ENCODE data around the gene AK8. TPM values are rescaled to one million over a fixed set of nuclear protein-coding genes. Genes with fewer than 3 reads are reported as not detected.

AK8 gene
- total and polyA plus RNA-seq, 4 donors = 0.07 to 0.26 (median 0.11) TPM

DNA sequence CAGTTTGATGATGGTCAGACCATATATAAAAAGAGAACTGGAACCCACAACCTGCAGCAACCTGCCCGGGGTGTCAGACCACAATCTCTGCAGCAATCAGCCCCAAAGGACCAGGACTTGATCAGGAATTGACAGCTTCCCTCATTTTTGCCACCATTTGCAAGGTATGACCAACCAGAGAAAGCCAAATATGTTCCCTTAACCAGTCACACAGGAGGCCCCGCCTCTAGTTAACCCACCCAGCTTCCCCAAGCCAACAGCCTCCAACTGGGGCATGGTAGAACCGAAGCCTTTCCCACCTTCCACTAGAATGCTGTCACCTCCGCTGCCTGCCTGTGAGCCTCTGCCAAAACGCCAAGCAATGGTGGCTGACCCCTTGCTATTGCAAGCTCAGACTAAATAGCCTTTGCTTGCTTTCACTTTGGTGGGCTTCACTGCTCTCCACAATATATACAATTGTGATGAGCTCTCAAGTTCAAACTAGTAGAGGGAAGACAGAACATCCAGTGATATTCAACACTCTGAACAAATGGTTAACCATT lies 86.3 kb downstream of the AK8 start:
- Histone ChIP-seq H3K27me3 (ENCODE audit: control insufficient read depth in 4 of 4, insufficient read depth in 4 of 4, low read length in 3 of 4) (no peaks in the 10 kb centered on the region), H3K4me1 (ENCODE audit: control insufficient read depth in 4 of 4, insufficient read depth in 4 of 4, low read length in 3 of 4) (no peaks in the 10 kb centered on the region), H3K27ac (ENCODE audit: low read depth in 1 of 2, low read length in 2 of 2) (no peak overlapping the region), H3K9ac (ENCODE audit: low read depth in 1 of 2, low read length in 2 of 2) (no peak overlapping the region), H3K9me3 (ENCODE audit: control insufficient read depth in 4 of 4, low read length in 3 of 4) (peaks cover 0 to 5% (median 0%) of the 10 kb centered on the region in 4 donors), H3K36me3 (ENCODE audit: control insufficient read depth in 4 of 4, insufficient read depth in 3 of 4, low read depth in 1 of 4, low read length in 3 of 4) (no peaks in the 10 kb centered on the region), H3K4me3 (ENCODE audit: low read depth in 1 of 3, low read length in 3 of 3) (no peak overlapping the region)
- peak; percentile 27 for DNase-seq (ENCODE audit: low spot score)
- TF ChIP-seq RXRA (IDR thresholded peaks at IDR 0.05) (no peak), ZBTB33 (IDR thresholded peaks at IDR 0.05) (no peak), JUND (IDR thresholded peaks at IDR 0.05) (no peak), SP1 (IDR thresholded peaks at IDR 0.05) (no peak), MAX (IDR thresholded peaks at IDR 0.05) (no peak), ATF3 (IDR thresholded peaks at IDR 0.05) (no peak), YY1 (IDR thresholded peaks at IDR 0.05) (no peak), FOXA2 (IDR thresholded peaks at IDR 0.05) (no peak), GABPA (IDR thresholded peaks at IDR 0.05 in 1 of 2, conservative IDR thresholded peaks at IDR 0.05 in 1 of 2) (no peak), EGR1 (IDR thresholded peaks at IDR 0.05; ENCODE audit: low read depth in 2 of 2) (no peak), HNF4G (IDR thresholded peaks at IDR 0.05) (no peak)
- TF ChIP-seq, protein P1, sequence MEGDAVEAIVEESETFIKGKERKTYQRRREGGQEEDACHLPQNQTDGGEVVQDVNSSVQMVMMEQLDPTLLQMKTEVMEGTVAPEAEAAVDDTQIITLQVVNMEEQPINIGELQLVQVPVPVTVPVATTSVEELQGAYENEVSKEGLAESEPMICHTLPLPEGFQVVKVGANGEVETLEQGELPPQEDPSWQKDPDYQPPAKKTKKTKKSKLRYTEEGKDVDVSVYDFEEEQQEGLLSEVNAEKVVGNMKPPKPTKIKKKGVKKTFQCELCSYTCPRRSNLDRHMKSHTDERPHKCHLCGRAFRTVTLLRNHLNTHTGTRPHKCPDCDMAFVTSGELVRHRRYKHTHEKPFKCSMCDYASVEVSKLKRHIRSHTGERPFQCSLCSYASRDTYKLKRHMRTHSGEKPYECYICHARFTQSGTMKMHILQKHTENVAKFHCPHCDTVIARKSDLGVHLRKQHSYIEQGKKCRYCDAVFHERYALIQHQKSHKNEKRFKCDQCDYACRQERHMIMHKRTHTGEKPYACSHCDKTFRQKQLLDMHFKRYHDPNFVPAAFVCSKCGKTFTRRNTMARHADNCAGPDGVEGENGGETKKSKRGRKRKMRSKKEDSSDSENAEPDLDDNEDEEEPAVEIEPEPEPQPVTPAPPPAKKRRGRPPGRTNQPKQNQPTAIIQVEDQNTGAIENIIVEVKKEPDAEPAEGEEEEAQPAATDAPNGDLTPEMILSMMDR (IDR thresholded peaks at IDR 0.05; ENCODE audit: low read depth, low read length, missing input control) = no peak
- WGBS = 81% methylated on average over 5 of the region's 5 CpGs

- Histone ChIP-seq H3K27me3 (ENCODE audit: control insufficient read depth in 4 of 4, insufficient read depth in 4 of 4, low read length in 3 of 4) (no peaks in the 10 kb centered on the region), H3K9ac (ENCODE audit: low read depth in 1 of 2, low read length in 2 of 2) (no peak overlapping the region), H3K36me3 (ENCODE audit: control insufficient read depth in 4 of 4, insufficient read depth in 3 of 4, low read depth in 1 of 4, low read length in 3 of 4) (no peaks in the 10 kb centered on the region), H3K4me1 (ENCODE audit: control insufficient read depth in 4 of 4, insufficient read depth in 4 of 4, low read length in 3 of 4) (no peaks in the 10 kb centered on the region), H3K9me3 (ENCODE audit: control insufficient read depth in 4 of 4, low read length in 3 of 4) (peaks cover 0 to 5% (median 0%) of the 10 kb centered on the region in 4 donors), H3K4me3 (ENCODE audit: low read depth in 1 of 3, low read length in 3 of 3) (no peak overlapping the region), H3K27ac (ENCODE audit: low read depth in 1 of 2, low read length in 2 of 2) (no peak overlapping the region)
- peak; percentile 16 for DNase-seq (ENCODE audit: low spot score)
- TF ChIP-seq RAD21 (IDR thresholded peaks at IDR 0.05) = no peak
- TF ChIP-seq HNF4G (IDR thresholded peaks at IDR 0.05) = no peak
- TF ChIP-seq FOXA2 (IDR thresholded peaks at IDR 0.05) = no peak
- no peak for TF ChIP-seq JUND (IDR thresholded peaks at IDR 0.05)
- TF ChIP-seq, protein P1 (IDR thresholded peaks at IDR 0.05; ENCODE audit: low read depth, low read length, missing input control) = no peak
- no peak for TF ChIP-seq NR2F2 (IDR thresholded peaks at IDR 0.05)
- TF ChIP-seq, protein P2, sequence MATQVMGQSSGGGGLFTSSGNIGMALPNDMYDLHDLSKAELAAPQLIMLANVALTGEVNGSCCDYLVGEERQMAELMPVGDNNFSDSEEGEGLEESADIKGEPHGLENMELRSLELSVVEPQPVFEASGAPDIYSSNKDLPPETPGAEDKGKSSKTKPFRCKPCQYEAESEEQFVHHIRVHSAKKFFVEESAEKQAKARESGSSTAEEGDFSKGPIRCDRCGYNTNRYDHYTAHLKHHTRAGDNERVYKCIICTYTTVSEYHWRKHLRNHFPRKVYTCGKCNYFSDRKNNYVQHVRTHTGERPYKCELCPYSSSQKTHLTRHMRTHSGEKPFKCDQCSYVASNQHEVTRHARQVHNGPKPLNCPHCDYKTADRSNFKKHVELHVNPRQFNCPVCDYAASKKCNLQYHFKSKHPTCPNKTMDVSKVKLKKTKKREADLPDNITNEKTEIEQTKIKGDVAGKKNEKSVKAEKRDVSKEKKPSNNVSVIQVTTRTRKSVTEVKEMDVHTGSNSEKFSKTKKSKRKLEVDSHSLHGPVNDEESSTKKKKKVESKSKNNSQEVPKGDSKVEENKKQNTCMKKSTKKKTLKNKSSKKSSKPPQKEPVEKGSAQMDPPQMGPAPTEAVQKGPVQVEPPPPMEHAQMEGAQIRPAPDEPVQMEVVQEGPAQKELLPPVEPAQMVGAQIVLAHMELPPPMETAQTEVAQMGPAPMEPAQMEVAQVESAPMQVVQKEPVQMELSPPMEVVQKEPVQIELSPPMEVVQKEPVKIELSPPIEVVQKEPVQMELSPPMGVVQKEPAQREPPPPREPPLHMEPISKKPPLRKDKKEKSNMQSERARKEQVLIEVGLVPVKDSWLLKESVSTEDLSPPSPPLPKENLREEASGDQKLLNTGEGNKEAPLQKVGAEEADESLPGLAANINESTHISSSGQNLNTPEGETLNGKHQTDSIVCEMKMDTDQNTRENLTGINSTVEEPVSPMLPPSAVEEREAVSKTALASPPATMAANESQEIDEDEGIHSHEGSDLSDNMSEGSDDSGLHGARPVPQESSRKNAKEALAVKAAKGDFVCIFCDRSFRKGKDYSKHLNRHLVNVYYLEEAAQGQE (IDR thresholded peaks at IDR 0.05) = no peak
- no peak for TF ChIP-seq RXRA (IDR thresholded peaks at IDR 0.05)
- no peak for TF ChIP-seq GABPA (IDR thresholded peaks at IDR 0.05 in 1 of 2, conservative IDR thresholded peaks at IDR 0.05 in 1 of 2)
- no peak for TF ChIP-seq TAF1 (conservative IDR thresholded peaks at IDR 0.05)
- TF ChIP-seq YY1 (IDR thresholded peaks at IDR 0.05) = no peak
- no peak for TF ChIP-seq FOXA1 (IDR thresholded peaks at IDR 0.05)
- no peak for TF ChIP-seq MAX (IDR thresholded peaks at IDR 0.05)
- WGBS = 55% methylated on average over 3 of the region's 3 CpGs
Measured at GRCh38 chr9:132789719-132790118, 88.4 kb downstream of the AK8 start.
